IPS DF 6.9 (cell line): ENCODE results near the gene FUZ.

ENCODE experiments used
- DNase-seq: peaks from one replicate; pipeline ENCODE4 v3.0.0-alpha.2; 2013; ENCODE audit warnings: low read depth, low spot score
- H3K27ac ChIP-seq: one replicate; pipeline ENCODE4 v1.5.1; 2013; ENCODE audit warnings: low read length, control low read depth
- H3K27me3 ChIP-seq: 2 replicates; pipeline ENCODE4 v1.6.1; 2013; ENCODE audit warnings: mild to moderate bottlenecking, low read length; ENCODE audit not compliant: control insufficient read depth, insufficient read depth
- H3K36me3 ChIP-seq: 2 replicates; pipeline ENCODE4 v1.6.1; 2013; ENCODE audit warnings: low read length; ENCODE audit not compliant: control insufficient read depth, insufficient read depth
- H3K4me1 ChIP-seq: 2 replicates; pipeline ENCODE4 v1.6.1; 2013; ENCODE audit warnings: low read length; ENCODE audit not compliant: control insufficient read depth, insufficient read depth
- H3K4me3 ChIP-seq: 2 replicates; pipeline ENCODE4 v1.5.1; 2013; ENCODE audit warnings: mild to moderate bottlenecking, low read length
- H3K9me3 ChIP-seq: 2 replicates; pipeline ENCODE4 v1.6.1; 2013; ENCODE audit warnings: low read length, inconsistent platforms; ENCODE audit not compliant: control insufficient read depth, insufficient read depth
- WGBS: extraction: QIAGEN DNeasy Blood & Tissue Kit; methylation state at CpG from one replicate; pipeline ENCODE4 v1.1.7; 2013; ENCODE audit warnings: mixed read lengths, missing lambda C conversion rate; ENCODE audit not compliant: insufficient read length, insufficient coverage; 5-methylcytosine and 5-hydroxymethylcytosine counted together

The FUZ gene

DNA sequence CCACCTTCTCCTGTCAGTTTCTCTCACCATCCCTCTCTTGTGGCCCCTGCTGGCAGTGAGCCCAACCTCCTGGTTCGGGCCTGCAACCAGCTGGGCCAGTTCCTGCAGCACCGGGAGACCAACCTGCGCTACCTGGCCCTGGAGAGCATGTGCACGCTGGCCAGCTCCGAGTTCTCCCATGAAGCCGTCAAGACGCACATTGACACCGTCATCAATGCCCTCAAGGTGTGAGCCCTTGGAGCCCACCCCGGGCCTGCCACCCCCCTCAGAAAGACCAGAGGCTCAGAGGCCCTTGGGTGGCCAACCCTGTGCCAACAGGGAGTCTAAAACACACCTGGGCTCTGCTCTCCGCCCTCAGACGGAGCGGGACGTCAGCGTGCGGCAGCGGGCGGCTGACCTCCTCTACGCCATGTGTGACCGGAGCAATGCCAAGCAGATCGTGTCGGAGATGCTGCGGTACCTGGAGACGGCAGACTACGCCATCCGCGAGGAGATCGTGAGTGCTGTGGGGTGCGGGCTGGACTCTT lies 13.8 kb downstream of the FUZ start:
- Histone ChIP-seq H3K9me3 (no peaks in the 10 kb centered on the region), H3K4me1 (peaks cover 4% of the 10 kb centered on the region; the same call in 1 of the 2 replicates), H3K36me3 (peaks cover 31% of the 10 kb centered on the region), H3K27ac (no peak overlapping the region), H3K27me3 (no peaks in the 10 kb centered on the region), H3K4me3 (no peak overlapping the region)
- DNase-seq: no peak
- no CpG with 5 or more reads among the region's 28 CpGs for WGBS

DNA sequence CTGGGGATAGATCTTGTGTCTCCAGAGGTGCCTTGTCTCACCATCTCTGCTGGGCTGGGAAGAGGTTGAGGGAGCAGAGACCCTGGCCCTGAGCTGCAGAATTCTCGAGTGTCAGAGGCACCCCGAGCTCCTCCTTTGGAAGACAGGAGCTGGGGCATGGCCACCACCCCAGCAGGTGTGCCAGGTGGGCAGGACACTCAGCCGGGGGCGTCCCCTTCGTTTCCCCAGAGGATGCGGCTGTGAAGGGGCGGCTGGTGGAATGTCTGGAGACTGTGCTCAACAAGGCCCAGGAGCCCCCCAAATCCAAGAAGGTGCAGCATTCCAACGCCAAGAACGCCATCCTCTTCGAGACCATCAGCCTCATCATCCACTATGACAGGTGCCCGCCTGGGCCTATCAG lies 14.5 kb downstream of the FUZ start:
- H3K9me3 ChIP-seq: no peaks in the 10 kb centered on the region
- no peak for DNase-seq
- no peak overlapping the region for H3K27ac ChIP-seq
- no CpG with 5 or more reads among the region's 11 CpGs for WGBS
- no peak overlapping the region for H3K4me3 ChIP-seq
- peaks cover 31% of the 10 kb centered on the region for H3K36me3 ChIP-seq
- no peaks in the 10 kb centered on the region for H3K27me3 ChIP-seq
- H3K4me1 ChIP-seq: peaks cover 4% of the 10 kb centered on the region; the same call in 1 of the 2 replicates

DNA sequence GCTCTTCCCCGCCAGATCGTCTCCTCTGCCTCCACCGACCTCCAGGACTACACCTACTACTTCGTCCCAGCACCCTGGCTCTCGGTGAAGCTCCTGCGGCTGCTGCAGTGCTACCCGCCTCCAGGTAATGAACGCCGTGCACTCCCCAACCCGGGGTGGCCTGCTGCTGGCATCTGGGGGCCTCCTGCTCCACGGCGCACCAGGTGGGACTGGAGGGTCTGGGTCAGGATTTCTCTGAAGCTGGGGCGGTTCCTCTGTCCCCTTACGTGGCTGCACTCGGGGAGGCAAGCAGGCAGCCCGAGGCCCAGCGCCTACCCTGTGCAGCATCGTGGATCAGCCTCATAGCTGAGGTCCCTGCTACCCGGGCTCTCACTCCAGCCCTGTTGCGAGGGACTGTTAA lies 17.5 kb downstream of the FUZ start:
- Histone ChIP-seq H3K4me3 (no peak overlapping the region), H3K27me3 (no peaks in the 10 kb centered on the region), H3K9me3 (no peaks in the 10 kb centered on the region), H3K27ac (no peak overlapping the region), H3K4me1 (no peaks in the 10 kb centered on the region), H3K36me3 (peaks cover 31% of the 10 kb centered on the region)
- DNase-seq: no peak
- no CpG with 5 or more reads among the region's 20 CpGs for WGBS

DNA sequence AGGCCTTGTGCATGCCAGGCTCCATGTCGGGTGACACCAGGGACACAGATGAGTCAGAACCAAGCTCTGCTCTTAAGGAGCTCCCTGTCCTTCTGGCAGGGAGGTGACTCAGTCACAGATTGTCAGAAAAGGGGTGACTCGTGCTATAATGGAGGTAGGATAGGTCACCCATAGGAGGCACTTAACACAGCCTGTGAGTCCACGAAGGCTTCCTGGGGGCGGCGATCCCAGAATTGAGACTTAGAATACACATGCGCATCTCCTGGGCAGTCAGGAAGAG lies 19.6 kb downstream of the FUZ start:
- no peaks in the 10 kb centered on the region for H3K9me3 ChIP-seq
- no peak overlapping the region for H3K4me3 ChIP-seq
- no peak for DNase-seq
- H3K4me1 ChIP-seq: no peaks in the 10 kb centered on the region
- WGBS: no CpG with 5 or more reads among the region's 6 CpGs
- H3K36me3 ChIP-seq: peaks cover 21% of the 10 kb centered on the region
- H3K27ac ChIP-seq: no peak overlapping the region
- no peaks in the 10 kb centered on the region for H3K27me3 ChIP-seq

DNA sequence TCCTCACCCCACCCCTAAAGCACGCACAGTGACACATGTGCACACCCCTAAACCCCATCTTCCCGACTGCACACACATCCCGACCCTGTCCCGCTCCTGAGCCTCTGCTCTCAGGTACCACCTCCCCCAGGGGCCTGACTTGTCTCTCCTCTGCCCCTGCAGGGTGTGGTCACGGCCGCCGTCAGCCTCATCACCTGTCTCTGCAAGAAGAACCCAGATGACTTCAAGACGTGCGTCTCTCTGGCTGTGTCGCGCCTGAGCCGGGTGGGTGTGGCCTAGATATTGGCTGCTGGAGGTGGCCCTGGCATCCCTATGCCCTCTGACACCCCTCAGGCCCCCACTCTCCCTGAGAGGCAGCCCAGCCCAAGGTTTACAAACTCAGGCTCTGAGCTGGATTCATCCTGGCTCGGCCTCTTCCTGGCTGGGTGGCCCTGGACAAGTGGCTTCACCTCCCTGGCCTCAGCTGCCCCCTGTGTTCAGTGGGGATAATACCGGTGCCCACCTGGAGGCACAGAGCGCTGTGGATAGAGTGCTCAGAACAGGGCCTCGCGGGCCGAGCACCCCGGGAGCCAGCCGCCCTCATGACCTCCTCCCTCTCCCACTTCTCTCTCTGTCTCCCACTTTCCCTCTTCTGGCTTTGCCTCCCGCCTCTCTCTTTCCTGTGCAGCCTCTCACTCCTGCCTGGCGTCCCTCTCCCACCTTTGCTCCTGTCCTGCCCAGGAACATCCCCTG lies 20.1 kb downstream of the FUZ start:
- H3K9me3 ChIP-seq: no peaks in the 10 kb centered on the region
- no peak overlapping the region for H3K27ac ChIP-seq
- peaks cover 21% of the 10 kb centered on the region for H3K36me3 ChIP-seq
- H3K4me1 ChIP-seq: no peaks in the 10 kb centered on the region
- H3K27me3 ChIP-seq: no peaks in the 10 kb centered on the region
- no CpG with 5 or more reads among the region's 22 CpGs for WGBS
- no peak overlapping the region for H3K4me3 ChIP-seq
- DNase-seq: no peak

DNA sequence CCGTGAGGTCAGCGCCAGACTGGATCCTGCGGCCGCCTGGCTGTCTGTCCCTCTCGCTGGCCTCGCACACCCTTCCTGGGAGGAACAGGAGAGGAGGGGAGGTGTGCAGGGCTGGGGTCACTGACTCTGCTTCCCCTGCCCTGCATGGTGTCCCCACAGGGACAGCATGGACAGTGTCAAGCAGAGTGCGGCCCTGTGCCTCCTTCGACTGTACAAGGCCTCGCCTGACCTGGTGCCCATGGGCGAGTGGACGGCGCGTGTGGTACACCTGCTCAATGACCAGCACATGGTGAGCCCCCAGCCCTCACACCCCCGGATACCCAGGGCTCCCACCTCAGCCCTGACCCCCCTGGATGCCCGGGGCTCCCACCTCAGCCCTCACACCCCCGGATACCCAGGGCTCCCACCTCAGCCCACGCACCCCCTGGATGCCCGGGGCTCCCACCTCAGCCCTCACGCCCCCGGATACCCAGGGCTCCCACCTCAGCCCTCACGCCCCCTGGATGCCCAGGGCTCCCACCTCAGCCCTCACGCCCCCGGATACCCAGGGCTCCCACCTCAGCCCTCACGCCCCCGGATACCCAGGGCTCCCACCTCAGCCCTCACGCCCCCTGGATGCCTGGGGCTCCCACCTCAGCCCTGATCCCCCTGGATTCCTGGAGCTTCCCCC lies 21.2 kb downstream of the FUZ start:
- WGBS: no CpG with 5 or more reads among the region's 26 CpGs
- H3K36me3 ChIP-seq: peaks cover 21% of the 10 kb centered on the region
- no peaks in the 10 kb centered on the region for H3K9me3 ChIP-seq
- no peak overlapping the region for H3K4me3 ChIP-seq
- no peaks in the 10 kb centered on the region for H3K27me3 ChIP-seq
- no peak for DNase-seq
- H3K4me1 ChIP-seq: no peaks in the 10 kb centered on the region
- no peak overlapping the region for H3K27ac ChIP-seq

DNA sequence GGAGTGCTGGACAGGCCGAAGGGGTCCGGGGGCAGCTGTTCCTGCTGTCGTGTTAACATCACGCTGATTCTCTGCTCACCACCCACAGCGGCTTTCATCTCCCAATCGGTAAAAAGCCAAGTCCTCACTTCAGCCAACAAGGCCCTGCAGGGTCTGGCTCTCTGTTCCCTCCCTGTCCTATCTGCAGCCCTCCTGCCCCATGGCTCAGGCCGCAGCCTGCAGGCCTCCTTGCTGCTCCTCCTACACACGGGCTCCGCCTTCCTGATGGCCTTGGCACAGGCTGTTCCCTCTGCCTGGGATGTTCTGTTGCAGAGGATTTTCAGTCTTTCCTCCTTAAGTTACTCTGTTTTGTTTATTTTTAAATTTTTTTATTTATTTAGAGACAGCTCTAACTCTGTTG lies 22.2 kb downstream of the FUZ start:
- Histone ChIP-seq H3K9me3 (no peaks in the 10 kb centered on the region), H3K4me3 (no peak overlapping the region), H3K36me3 (peaks cover 12% of the 10 kb centered on the region), H3K27ac (no peak overlapping the region), H3K27me3 (no peaks in the 10 kb centered on the region), H3K4me1 (no peaks in the 10 kb centered on the region)
- no CpG with 5 or more reads among the region's 9 CpGs for WGBS
- DNase-seq: no peak

DNA sequence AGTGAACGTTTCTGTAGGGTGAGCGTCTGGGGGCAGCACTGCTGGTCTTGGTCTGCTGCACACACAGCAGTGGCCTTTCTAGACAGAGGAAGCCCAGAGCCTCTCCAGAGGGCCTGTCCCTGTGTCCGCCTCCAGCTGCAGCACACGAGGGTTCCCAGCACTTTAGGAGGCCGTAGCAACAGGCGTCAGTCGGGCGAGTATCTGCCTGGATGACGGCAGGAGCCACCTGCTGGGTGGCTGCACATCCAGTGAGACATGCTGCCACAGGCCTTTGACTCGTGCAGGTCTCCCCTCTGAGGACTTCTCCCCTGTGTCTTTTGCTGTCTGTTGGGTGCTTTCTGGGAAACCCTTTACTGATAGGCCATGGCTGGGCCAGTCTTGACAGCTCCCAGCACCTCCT lies 24.2 kb downstream of the FUZ start:
- Histone ChIP-seq H3K4me3 (no peak overlapping the region), H3K27ac (no peak overlapping the region)

DNA sequence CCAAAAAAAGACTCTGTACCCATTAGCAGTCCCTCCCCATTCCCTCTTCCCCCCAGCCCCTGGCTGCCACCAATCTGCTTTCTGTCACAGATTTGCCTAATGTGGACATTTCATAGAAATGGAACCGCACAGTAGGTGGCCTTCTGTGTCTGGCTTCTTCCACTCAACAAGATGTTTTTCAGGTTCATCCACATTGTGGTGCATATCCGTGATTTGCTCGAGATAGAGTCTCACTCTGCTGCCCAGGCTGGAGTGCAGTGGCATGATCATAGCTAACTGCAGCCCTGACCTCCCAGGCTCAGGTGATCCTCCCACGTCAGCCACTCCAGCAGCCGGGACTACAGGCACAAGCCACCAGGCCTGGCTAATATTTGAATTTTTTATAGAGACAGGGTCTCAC lies 25.3 kb downstream of the FUZ start:
- no peaks in the 10 kb centered on the region for H3K9me3 ChIP-seq
- no peak overlapping the region for H3K27ac ChIP-seq
- H3K27me3 ChIP-seq: no peaks in the 10 kb centered on the region
- no CpG with 5 or more reads among the region's 5 CpGs for WGBS
- no peak for DNase-seq
- H3K4me1 ChIP-seq: no peaks in the 10 kb centered on the region
- peaks cover 10% of the 10 kb centered on the region for H3K36me3 ChIP-seq
- no peak overlapping the region for H3K4me3 ChIP-seq

More for the DNA sequence above, 24.2 kb downstream of the FUZ start:
- no peak for DNase-seq
- Histone ChIP-seq H3K36me3 (peaks cover 10% of the 10 kb centered on the region), H3K9me3 (no peaks in the 10 kb centered on the region), H3K27me3 (no peaks in the 10 kb centered on the region), H3K4me1 (no peaks in the 10 kb centered on the region)
- no CpG with 5 or more reads among the region's 10 CpGs for WGBS

DNA sequence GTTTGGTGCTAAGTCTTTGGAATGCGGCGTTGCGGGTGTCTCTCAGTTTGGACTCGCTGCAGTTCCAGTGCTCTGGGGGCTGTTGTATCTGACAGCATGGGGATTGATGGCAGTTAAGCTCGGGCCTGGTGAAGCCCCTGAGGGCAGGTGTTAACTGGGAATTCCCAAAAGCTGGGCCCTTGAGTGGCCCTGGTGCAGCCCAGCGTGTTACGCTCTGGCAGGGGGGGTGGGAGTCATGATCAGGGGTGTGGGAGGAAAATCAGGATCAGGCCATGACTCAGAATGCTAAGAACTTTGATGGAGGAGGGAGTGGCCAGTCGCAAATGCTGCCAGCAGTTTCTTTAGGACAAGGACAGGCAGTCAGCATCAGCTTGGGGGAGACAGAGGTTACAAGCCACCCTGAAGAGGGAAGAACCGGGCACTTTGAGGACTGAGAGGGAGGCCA lies 26.7 kb downstream of the FUZ start:
- H3K36me3 ChIP-seq: peaks cover 8% of the 10 kb centered on the region; the same call in 1 of the 2 replicates
- WGBS: no CpG with 5 or more reads among the region's 9 CpGs
- DNase-seq: no peak
- no peaks in the 10 kb centered on the region for H3K4me1 ChIP-seq
- no peaks in the 10 kb centered on the region for H3K9me3 ChIP-seq
- H3K27me3 ChIP-seq: no peaks in the 10 kb centered on the region
- H3K4me3 ChIP-seq: no peak overlapping the region
- no peak overlapping the region for H3K27ac ChIP-seq
